PC-9 (cell line): Measurements from ENCODE around the gene UBE2G2. TPM values are rescaled to one million over a fixed set of nuclear protein-coding genes. Genes with fewer than 3 reads are reported as not detected.

Experiments used
- BruUV-seq: library from RNA; stranded (reverse); fragments of 400-500 nt; replicated peaks from 2 replicates; lab custom pipeline; 2021; lab: Mats Ljungman, UMichigan
- CTCF ChIA-PET: fragments of 300-600 bp; sonication (Branson Sonifier 250); formaldehyde crosslinking; loops from one replicate; lab custom pipeline; 2022; ENCODE audit warnings: antibody characterized with exemption; lab: Charles Lee
- POLR2A ChIA-PET: fragments of 300-600 bp; sonication (Branson Sonifier 250); formaldehyde crosslinking; loops from one replicate; lab custom pipeline; 2022; ENCODE audit warnings: antibody characterized with exemption; ENCODE audit not compliant: unreplicated experiment; lab: Charles Lee
- DNase-seq, 2 experiments: peaks; one replicate each; pipeline versions ENCODE4 v3.0.0 to v3.0.0-alpha.2; 2015 to 2022; ENCODE audit warnings: mixed read lengths in 1 of 2
- H2AFZ ChIP-seq: fragments of 200-600 bp; sonication (generic); 2 replicates; pipeline ENCODE4 v1.8.1; 2017; ENCODE audit warnings: antibody characterized with exemption
- H3F3A ChIP-seq: fragments of 200-600 bp; sonication (generic); 2 replicates; pipeline ENCODE4 v1.8.1; 2017; ENCODE audit warnings: antibody characterized with exemption, mild to moderate bottlenecking, low read depth; ENCODE audit not compliant: insufficient read depth
- H3K27ac ChIP-seq: fragments of 200-600 bp; sonication (generic); 2 replicates; pipeline ENCODE4 v1.6.1; 2016; ENCODE audit warnings: mixed run types
- H3K27me3 ChIP-seq: fragments of 200-600 bp; sonication (generic); 2 replicates; pipeline ENCODE4 v1.6.1; 2016; ENCODE audit warnings: low read depth, mixed run types; ENCODE audit not compliant: insufficient read depth
- H3K36me3 ChIP-seq: fragments of 200-600 bp; sonication (generic); 2 replicates; pipeline ENCODE4 v1.6.1; 2016; ENCODE audit warnings: low read depth, mixed run types
- H3K4me1 ChIP-seq: fragments of 200-600 bp; sonication (generic); replicated peaks from 2 replicates; pipeline ENCODE4 v1.6.1; 2016; ENCODE audit warnings: mixed run types; ENCODE audit not compliant: insufficient read depth
- H3K4me2 ChIP-seq: fragments of 200-600 bp; sonication (generic); 2 replicates; pipeline ENCODE4 v1.6.1; 2017; ENCODE audit warnings: mixed run types
- H3K4me3 ChIP-seq: fragments of 200-600 bp; sonication (generic); 2 replicates; pipeline ENCODE4 v1.6.1; 2016; ENCODE audit warnings: mixed run types
- H3K79me2 ChIP-seq: fragments of 200-600 bp; sonication (generic); 2 replicates; pipeline ENCODE4 v1.6.1; 2017; ENCODE audit warnings: low read depth, mixed run types
- H3K9me2 ChIP-seq: fragments of 200-600 bp; sonication (generic); 2 replicates; pipeline ENCODE4 v1.8.1; 2017; ENCODE audit warnings: mild to moderate bottlenecking; ENCODE audit not compliant: insufficient read depth
- H3K9me3 ChIP-seq: fragments of 200-600 bp; sonication (generic); 2 replicates; pipeline ENCODE4 v1.8.1; 2016; ENCODE audit warnings: low read depth; ENCODE audit not compliant: insufficient read depth
- H4K20me1 ChIP-seq: fragments of 200-600 bp; sonication (generic); 2 replicates; pipeline ENCODE4 v1.8.1; 2017; ENCODE audit not compliant: insufficient read depth
- EZH2 ChIP-seq: fragments of 200-600 bp; sonication (generic); IDR thresholded peaks from 2 replicates; pipeline ENCODE4 v1.8.0; 2017; ENCODE audit warnings: antibody characterized with exemption, low read depth
- intact Hi-C: fragments of 100-400 bp; cut with micrococcal nuclease; formaldehyde crosslinking; loops from one replicate; pipeline ENCODE4 v1.10.0; 2022; ENCODE audit not compliant: unreplicated experiment
- total RNA-seq: library from RNA; stranded (reverse); gene quantifications from 2 replicates; pipeline ENCODE4 v1.2.3, GENCODE V29; 2021
- TF ChIP-seq, protein P1 (sequence below): fragments of 200-600 bp; sonication (generic); conservative IDR thresholded peaks from 2 replicates; pipeline ENCODE4 v1.6.1; 2017; ENCODE audit warnings: mixed run types, antibody characterized with exemption, mild to moderate bottlenecking, moderate library complexity

UBE2G2 gene
- total RNA-seq, 1 experiment from 2014 or later = 51.9 TPM

DNA sequence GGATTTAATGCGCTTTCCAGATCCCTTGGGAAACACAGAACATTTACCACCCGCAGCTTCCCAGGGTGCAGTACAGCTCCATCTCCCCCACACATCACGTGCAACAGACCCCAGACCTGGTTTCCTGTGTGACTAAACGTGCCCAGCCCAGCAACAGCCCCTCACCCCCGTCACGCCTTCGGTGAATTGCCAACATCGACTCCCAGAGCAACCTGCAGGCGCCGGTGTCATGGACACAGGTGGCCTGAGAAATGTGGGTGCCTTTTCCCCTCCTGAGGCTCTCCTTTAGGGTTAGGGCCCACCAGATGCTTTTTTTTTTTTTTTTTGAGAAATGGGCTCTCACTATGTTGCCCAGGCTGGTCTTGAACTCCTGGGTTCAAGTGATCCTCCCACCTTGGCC lies 40.5 kb upstream of the UBE2G2 start:
- H3K4me1 ChIP-seq = no peaks in the 10 kb centered on the region
- no peaks in the 10 kb centered on the region for H3K9me3 ChIP-seq

DNA sequence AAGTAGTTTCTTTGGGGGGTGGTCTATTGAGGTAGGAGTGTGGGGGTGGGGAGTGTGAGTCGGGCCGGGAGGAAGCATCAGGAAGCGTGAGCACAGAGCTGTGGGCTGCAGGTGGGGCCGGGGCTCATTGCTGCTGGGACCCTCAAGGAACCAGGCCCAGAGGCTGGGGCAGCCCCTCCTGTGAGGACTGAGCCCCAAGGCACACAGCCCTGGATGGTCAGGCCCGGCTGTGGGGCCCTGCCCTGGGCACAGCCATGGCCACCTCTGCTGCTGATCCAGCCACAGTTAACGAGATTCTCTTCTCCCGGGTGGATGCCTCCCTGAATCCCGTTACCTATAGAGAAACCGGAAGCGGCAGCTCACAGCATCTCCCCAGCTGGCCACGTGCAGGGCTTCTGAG lies 39.2 kb upstream of the UBE2G2 start:
- H3K4me3 ChIP-seq = no peak overlapping the region
- H3K27ac ChIP-seq = no peak overlapping the region
- DNase-seq = no peak
- ChIA-PET CTCF (no interaction called here), POLR2A (no interaction called here)
- H3K4me2 ChIP-seq = no peak overlapping the region
- no peaks in the 10 kb centered on the region for H3K79me2 ChIP-seq
- no peaks in the 10 kb centered on the region for H3K9me3 ChIP-seq
- no peaks in the 10 kb centered on the region for H3K9me2 ChIP-seq
- H3K4me1 ChIP-seq = no peaks in the 10 kb centered on the region; the same call in 1 of the 2 replicates
- no peak for TF ChIP-seq EZH2
- TF ChIP-seq, protein P1, sequence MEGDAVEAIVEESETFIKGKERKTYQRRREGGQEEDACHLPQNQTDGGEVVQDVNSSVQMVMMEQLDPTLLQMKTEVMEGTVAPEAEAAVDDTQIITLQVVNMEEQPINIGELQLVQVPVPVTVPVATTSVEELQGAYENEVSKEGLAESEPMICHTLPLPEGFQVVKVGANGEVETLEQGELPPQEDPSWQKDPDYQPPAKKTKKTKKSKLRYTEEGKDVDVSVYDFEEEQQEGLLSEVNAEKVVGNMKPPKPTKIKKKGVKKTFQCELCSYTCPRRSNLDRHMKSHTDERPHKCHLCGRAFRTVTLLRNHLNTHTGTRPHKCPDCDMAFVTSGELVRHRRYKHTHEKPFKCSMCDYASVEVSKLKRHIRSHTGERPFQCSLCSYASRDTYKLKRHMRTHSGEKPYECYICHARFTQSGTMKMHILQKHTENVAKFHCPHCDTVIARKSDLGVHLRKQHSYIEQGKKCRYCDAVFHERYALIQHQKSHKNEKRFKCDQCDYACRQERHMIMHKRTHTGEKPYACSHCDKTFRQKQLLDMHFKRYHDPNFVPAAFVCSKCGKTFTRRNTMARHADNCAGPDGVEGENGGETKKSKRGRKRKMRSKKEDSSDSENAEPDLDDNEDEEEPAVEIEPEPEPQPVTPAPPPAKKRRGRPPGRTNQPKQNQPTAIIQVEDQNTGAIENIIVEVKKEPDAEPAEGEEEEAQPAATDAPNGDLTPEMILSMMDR = no peak
- peaks cover 9% of the 10 kb centered on the region; the same call in 1 of the 2 replicates for H3F3A ChIP-seq
- no peak overlapping the region for H2AFZ ChIP-seq
- no peaks in the 10 kb centered on the region for H3K36me3 ChIP-seq
- no TSS peak for BruUV-seq
- H3K27me3 ChIP-seq = no peaks in the 10 kb centered on the region
- no peaks in the 10 kb centered on the region; the same call in 1 of the 2 replicates for H4K20me1 ChIP-seq
- intact Hi-C loops = no loop called here

More for the DNA sequence above, 40.5 kb upstream of the UBE2G2 start:
- no peaks in the 10 kb centered on the region for H3K27me3 ChIP-seq
- H4K20me1 ChIP-seq = no peaks in the 10 kb centered on the region; the same call in 1 of the 2 replicates
- no peaks in the 10 kb centered on the region for H3K79me2 ChIP-seq
- POLR2A ChIA-PET = no interaction called here
- DNase-seq = no peak
- H3K9me2 ChIP-seq = no peaks in the 10 kb centered on the region
- no peak overlapping the region for H2AFZ ChIP-seq
- BruUV-seq = no TSS peak
- CTCF ChIA-PET = no interaction called here
- no peak overlapping the region for H3K4me3 ChIP-seq
- no peaks in the 10 kb centered on the region for H3K36me3 ChIP-seq
- H3K4me2 ChIP-seq = no peak overlapping the region
- TF ChIP-seq EZH2 = no peak
- TF ChIP-seq, protein P1 = no peak
- H3K27ac ChIP-seq = no peak overlapping the region
- intact Hi-C loops = no loop called here
- peaks cover 18% of the 10 kb centered on the region; the same call in 1 of the 2 replicates for H3F3A ChIP-seq

DNA sequence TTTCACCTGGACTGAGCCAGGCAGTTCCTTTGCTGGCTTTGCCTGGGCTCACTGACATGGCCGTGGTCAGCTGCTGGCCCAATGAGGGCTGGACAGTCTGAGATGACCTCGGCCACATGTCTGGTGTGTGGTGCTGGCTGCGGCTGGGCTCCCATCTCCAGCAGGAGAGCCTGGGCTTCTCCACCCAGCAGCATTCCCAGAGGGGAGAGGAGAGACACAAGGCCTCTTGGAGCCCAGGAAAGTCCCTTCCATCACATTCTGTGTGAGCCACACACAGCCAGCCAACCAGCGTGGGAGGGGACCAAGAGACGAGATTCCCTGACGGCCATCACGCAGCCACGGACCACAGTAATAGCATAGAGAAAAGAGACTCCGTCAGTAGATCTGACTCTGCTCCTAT lies 37.3 kb upstream of the UBE2G2 start:
- H3K27ac ChIP-seq = no peak overlapping the region
- H2AFZ ChIP-seq = no peak overlapping the region
- H3K36me3 ChIP-seq = no peaks in the 10 kb centered on the region
- TF ChIP-seq EZH2 = no peak
- TF ChIP-seq, protein P1 = no peak
- no peaks in the 10 kb centered on the region for H3K9me2 ChIP-seq
- no peaks in the 10 kb centered on the region for H3K27me3 ChIP-seq
- no peak overlapping the region for H3K4me3 ChIP-seq
- no peaks in the 10 kb centered on the region; the same call in 1 of the 2 replicates for H3K4me1 ChIP-seq
- no peaks in the 10 kb centered on the region for H3K79me2 ChIP-seq
- H3F3A ChIP-seq = no peaks in the 10 kb centered on the region
- no peaks in the 10 kb centered on the region for H3K9me3 ChIP-seq
- CTCF ChIA-PET = no interaction called here
- POLR2A ChIA-PET = no interaction called here
- BruUV-seq = no TSS peak
- H3K4me2 ChIP-seq = no peak overlapping the region
- H4K20me1 ChIP-seq = no peaks in the 10 kb centered on the region; the same call in 1 of the 2 replicates
- intact Hi-C loops = no loop called here
- no peak for DNase-seq
